CD4-positive, alpha-beta T cell (primary cell): ENCODE results near the gene RALGPS1. TPM values are rescaled to one million over a fixed set of nuclear protein-coding genes. Genes with fewer than 3 reads are reported as not detected.

Source experiments
- ATAC-seq: fragments of 200-7000 bp; cut with Tn5 transposase; one replicate; pipeline ENCODE4 v1.10.0; 2022; ENCODE audit warnings: mild to moderate bottlenecking; ENCODE audit not compliant: poor library complexity
- CTCF ChIA-PET: fragments of 350-600 bp; sonication (Branson Sonifier 250); formaldehyde crosslinking; loops from one replicate; lab custom pipeline; 2021; ENCODE audit warnings: antibody characterized with exemption, inconsistent platforms; lab: Charles Lee
- POLR2A ChIA-PET: fragments of 350-600 bp; sonication (Branson Sonifier 250); formaldehyde crosslinking; loops from one replicate; lab custom pipeline; 2021; ENCODE audit warnings: antibody characterized with exemption, inconsistent platforms; lab: Charles Lee
- DNase-seq, 14 experiments: peaks; one replicate each; pipeline ENCODE4 v3.0.0-alpha.2; 2013 to 2020; ENCODE audit warnings: mixed read lengths in 2 of 14
- H3K27ac ChIP-seq, 2 donors: one replicate each; pipeline versions ENCODE4 v1.5.1 to v1.7.0; 2013; ENCODE audit warnings: low read length in 2 of 2, low read depth in 1 of 2, mild to moderate bottlenecking in 1 of 2
- H3K27me3 ChIP-seq, 2 experiments: 1 replicate in 1 of 2; 2 replicates in 1 of 2; pipeline versions ENCODE4 v1.6.1 to v1.7.0; 2013; ENCODE audit warnings: low read length in 2 of 2, control low read depth in 1 of 2, mild to moderate bottlenecking in 1 of 2, moderate library complexity in 1 of 2; ENCODE audit not compliant: insufficient read depth in 2 of 2, control insufficient read depth in 1 of 2
- H3K36me3 ChIP-seq: one replicate; pipeline ENCODE4 v1.6.1; 2013; ENCODE audit warnings: low read length, control low read depth; ENCODE audit not compliant: insufficient read depth
- H3K4me1 ChIP-seq: one replicate; pipeline ENCODE4 v1.6.1; 2013; ENCODE audit warnings: low read length, control low read depth; ENCODE audit not compliant: insufficient read depth
- H3K4me3 ChIP-seq: one replicate; pipeline ENCODE4 v1.5.1; 2013; ENCODE audit warnings: mild to moderate bottlenecking, low read length, moderate library complexity
- H3K9me3 ChIP-seq, 2 experiments: 1 replicate in 1 of 2; 2 replicates in 1 of 2; pipeline versions ENCODE4 v1.6.1 to v1.7.0; 2013; ENCODE audit warnings: low read length in 2 of 2, mild to moderate bottlenecking in 2 of 2, control low read depth in 1 of 2, moderate library complexity in 1 of 2; ENCODE audit not compliant: control insufficient read depth in 1 of 2, insufficient read depth in 1 of 2
- H3K27ac Mint-ChIP-seq: one replicate; pipeline ENCODE4 v1.8.0; 2020; ENCODE audit warnings: mixed read lengths
- H3K27me3 Mint-ChIP-seq: one replicate; pipeline ENCODE4 v1.8.0; 2021; ENCODE audit warnings: mixed read lengths
- H3K36me3 Mint-ChIP-seq: one replicate; pipeline ENCODE4 v1.8.0; 2021; ENCODE audit warnings: low read depth, mixed read lengths
- H3K4me1 Mint-ChIP-seq: one replicate; pipeline ENCODE4 v1.8.0; 2021; ENCODE audit warnings: low read depth, mixed read lengths
- H3K4me3 Mint-ChIP-seq: one replicate; pipeline ENCODE4 v1.8.0; 2020; ENCODE audit warnings: mild to moderate bottlenecking, mixed read lengths
- H3K9me3 Mint-ChIP-seq: one replicate; pipeline ENCODE4 v1.8.0; 2020; ENCODE audit warnings: mixed read lengths
- CTCF ChIP-seq: fragments of 200-600 bp; IDR thresholded peaks from one replicate; pipeline ENCODE4 v1.8.0; 2022; ENCODE audit warnings: antibody characterized with exemption, mild to moderate bottlenecking
- intact Hi-C, 2 experiments: fragments of 100-400 bp; cut with DNase I in 1 of 2; cut with micrococcal nuclease in 1 of 2; formaldehyde crosslinking; loops; one replicate each; pipeline versions ENCODE4 v1.15.1 to v1.9.0; 2023 to 2025; cut with DNase I, micrococcal nuclease
- total RNA-seq, 174 experiments: library from RNA in 2 of 174; stranded (reverse) in 2 of 174; gene quantifications; one replicate each; pipeline ENCODE4 v1.2.3 and lab custom pipeline; 2021 to 2026

RALGPS1 gene
- total RNA-seq, 2 experiments from 2014 or later = 5.8 to 6.3 TPM

DNA sequence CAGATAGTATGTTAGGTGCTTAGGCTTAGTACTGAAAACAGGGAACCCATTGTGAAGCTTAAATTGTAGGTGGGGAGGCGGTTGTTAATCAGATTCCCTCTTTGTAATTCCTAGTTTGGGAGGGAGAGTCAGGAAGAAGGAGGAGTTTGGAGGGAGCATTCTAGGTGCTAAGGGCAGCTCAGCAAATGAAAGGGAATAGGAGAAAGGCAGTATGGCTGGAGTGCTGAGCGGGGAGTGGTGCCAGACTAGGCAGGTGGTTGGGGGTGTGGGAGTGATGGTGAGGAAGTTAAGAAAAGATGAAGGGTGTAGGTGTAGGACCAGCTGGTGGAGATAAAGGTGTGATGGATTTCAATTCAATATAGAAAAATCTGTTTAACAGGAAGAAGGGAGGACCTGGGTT, 338.9 kb downstream of the RALGPS1 start:
- intact Hi-C loops = loop anchor here in 1 of 2 experiments (5.0 kb wide), 1 partner anchor 36 kb away; no protein-coding TSS in a partner anchor
- ChIA-PET CTCF (interaction anchor here (0.9 to 1.6 kb wide), 2 partner anchors 23 to 32 kb away, joined by 3 to 4 read pairs; no protein-coding TSS in a partner anchor), POLR2A (no interaction called here)
- H3K36me3 Mint-ChIP-seq = no peaks in the 10 kb centered on the region
- H3K27me3 ChIP-seq = no peaks in the 10 kb centered on the region
- no peaks in the 10 kb centered on the region for H3K4me1 Mint-ChIP-seq
- H3K27me3 Mint-ChIP-seq = peaks cover 55% of the 10 kb centered on the region
- no peak overlapping the region for H3K27ac ChIP-seq
- no peak overlapping the region for H3K4me3 Mint-ChIP-seq
- no peaks in the 10 kb centered on the region for H3K9me3 Mint-ChIP-seq
- no peak for TF ChIP-seq CTCF
- no peaks in the 10 kb centered on the region for H3K4me1 ChIP-seq
- DNase-seq = no peak
- no peak overlapping the region for H3K27ac Mint-ChIP-seq
- H3K4me3 ChIP-seq = no peak overlapping the region
- H3K9me3 ChIP-seq = no peaks in the 10 kb centered on the region
- no peak for ATAC-seq
- H3K36me3 ChIP-seq = no peaks in the 10 kb centered on the region

DNA sequence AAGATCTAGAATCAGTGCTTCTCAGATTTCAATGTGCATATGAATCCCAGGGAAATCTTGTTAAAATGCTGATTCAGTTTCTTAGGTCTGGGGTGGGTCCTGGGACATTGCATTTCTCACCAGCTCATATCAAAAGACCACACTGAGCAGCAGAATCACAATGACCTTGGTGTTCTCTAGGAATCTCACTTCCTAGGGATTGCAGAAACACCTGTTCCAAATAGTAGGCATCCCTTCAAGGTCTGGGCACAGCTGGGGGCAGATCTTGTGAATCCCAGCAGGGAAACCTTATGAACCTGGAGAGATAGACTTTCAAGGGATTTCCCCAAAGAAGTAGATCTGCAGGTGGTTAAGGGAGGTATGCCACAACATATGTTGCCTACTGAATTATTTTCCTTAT, 341.1 kb downstream of the RALGPS1 start:
- DNase-seq = no peak
- H3K27me3 Mint-ChIP-seq = peaks cover 39% of the 10 kb centered on the region
- no peaks in the 10 kb centered on the region for H3K4me1 Mint-ChIP-seq
- Histone ChIP-seq H3K4me3 (no peak overlapping the region), H3K4me1 (no peaks in the 10 kb centered on the region), H3K36me3 (no peaks in the 10 kb centered on the region), H3K27ac (no peak overlapping the region), H3K27me3 (no peaks in the 10 kb centered on the region), H3K9me3 (no peaks in the 10 kb centered on the region)
- no peak for TF ChIP-seq CTCF
- no peak overlapping the region for H3K27ac Mint-ChIP-seq
- ChIA-PET CTCF (no interaction called here), POLR2A (no interaction called here)
- no peaks in the 10 kb centered on the region for H3K9me3 Mint-ChIP-seq
- ATAC-seq = no peak
- no peaks in the 10 kb centered on the region for H3K36me3 Mint-ChIP-seq
- no peak overlapping the region for H3K4me3 Mint-ChIP-seq
- intact Hi-C loops = no loop called here

DNA sequence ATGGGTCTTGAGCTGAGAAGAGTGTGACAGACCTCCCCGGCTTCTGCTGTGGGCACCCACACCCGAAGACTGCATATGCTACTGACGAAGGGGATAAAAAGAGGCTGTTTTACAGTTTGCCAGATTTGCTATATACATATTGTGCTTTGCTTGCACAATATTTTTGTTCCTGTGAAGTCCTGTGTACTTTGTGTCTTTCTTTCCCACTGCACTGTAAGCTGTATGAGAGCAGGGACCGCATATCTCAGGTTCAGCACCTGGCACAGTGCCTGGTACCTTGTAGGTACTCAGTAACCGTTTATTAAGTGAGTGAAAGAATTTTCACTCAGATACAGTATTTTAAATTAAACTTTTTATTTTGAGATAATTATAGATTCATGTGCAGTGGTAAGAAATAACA, 341.7 kb downstream of the RALGPS1 start:
- CTCF ChIA-PET = no interaction called here
- ATAC-seq (no peak), DNase-seq (no peak)
- H3K27me3 Mint-ChIP-seq = peaks cover 35% of the 10 kb centered on the region
- Histone ChIP-seq H3K36me3 (no peaks in the 10 kb centered on the region), H3K4me1 (no peaks in the 10 kb centered on the region), H3K27me3 (no peaks in the 10 kb centered on the region), H3K27ac (no peak overlapping the region), H3K4me3 (no peak overlapping the region), H3K9me3 (no peaks in the 10 kb centered on the region)
- H3K36me3 Mint-ChIP-seq = no peaks in the 10 kb centered on the region
- POLR2A ChIA-PET = no interaction called here
- no peaks in the 10 kb centered on the region for H3K9me3 Mint-ChIP-seq
- intact Hi-C loops = no loop called here
- H3K4me3 Mint-ChIP-seq = no peak overlapping the region
- no peak overlapping the region for H3K27ac Mint-ChIP-seq
- no peak for TF ChIP-seq CTCF
- no peaks in the 10 kb centered on the region for H3K4me1 Mint-ChIP-seq
